Activated CD4-positive, CD25-positive, alpha-beta regulatory T cell (primary cell): ENCODE data around the gene AKR7A2.
"Not testable (repeated sequence)": the region's sequence is repeated elsewhere in the genome, so short reads cannot be mapped to it uniquely, and the experiment has no call there.

ENCODE experiments used
- DNase-seq, 4 experiments: peaks; one replicate each; lab custom pipeline; 2025; lab: John Stamatoyannopoulos, UW

Gene AKR7A2

DNA sequence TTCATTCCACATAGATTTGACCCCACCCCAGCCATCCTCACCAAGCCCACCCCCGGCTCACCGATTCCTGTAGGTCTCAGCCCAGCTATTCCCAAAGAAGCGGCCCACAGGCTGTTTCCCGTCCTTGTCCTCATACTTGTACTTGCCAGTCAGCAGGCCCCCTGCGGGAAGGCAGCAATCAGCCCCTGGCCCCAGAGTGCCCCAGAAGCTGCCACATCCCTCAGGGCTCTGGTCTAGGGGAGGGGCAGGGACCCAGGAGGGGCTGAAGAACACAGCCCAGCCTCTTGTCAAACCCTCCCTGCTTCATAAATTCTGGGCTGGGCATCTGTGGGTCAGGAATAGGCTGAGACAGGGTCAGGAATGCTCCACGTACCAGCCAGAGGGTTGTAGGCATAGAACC is 5.0 kb downstream of the AKR7A2 start:
- no peak for DNase-seq

- no peak for DNase-seq
Observed at GRCh38 chr1:19305880-19306279, 6.1 kb downstream of the AKR7A2 start.

- DNase-seq: not testable (repeated sequence)
Observed at GRCh38 chr1:19304081-19304480, 7.9 kb downstream of the AKR7A2 start.

DNA sequence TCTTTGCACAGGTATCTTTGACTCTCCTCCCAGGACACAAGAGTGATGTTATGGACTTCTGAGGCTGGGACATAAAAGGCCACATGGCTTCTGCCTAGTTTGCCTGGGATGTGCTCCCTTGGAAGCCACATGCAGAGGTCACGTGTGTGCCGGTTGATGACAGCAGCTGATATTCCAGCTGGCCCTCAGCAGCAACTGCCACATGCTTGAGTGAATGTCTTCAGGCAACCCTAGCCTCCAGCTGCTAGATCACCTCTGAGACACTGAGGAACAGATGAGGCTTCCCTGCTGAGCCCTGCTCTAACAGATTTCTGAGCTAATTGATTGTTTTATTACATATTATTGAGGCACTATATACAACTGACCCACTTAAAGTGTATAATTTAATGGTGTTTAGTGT is 11.7 kb downstream of the AKR7A2 start:
- no peak for DNase-seq

DNA sequence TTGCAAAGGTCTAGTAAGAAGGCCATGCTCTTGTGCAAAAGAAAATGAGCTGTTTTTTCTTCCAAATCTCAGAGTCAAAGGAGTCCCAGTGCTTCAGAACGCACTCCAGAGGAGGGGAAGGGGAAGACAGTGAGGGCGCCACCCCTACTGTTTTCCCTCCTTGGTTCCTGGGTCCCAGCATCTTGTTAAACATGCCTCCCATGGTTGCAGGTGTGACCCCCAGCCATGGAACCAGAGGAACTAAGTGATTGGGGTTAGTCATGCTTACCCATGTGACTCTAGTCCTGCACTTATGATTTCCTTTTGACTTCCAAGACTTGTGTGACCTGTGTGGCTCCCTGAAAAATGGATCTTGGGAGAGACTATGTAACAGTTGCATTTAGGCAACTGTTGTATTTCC is 17.3 kb downstream of the AKR7A2 start:
- DNase-seq: no peak

GRCh38 chr1:19289244-19289643 is 22.7 kb downstream of the AKR7A2 start:
- DNase-seq: no peak

- peak; percentile 6 to 27 (median 22) for DNase-seq
Observed at GRCh38 chr1:19288324-19289241, 23.4 kb downstream of the AKR7A2 start, which contains the start of gene AKR7A3. TSS of gene AKR7A3 (minus strand) at chr1:19288770. CDS start at chr1:19288709, 61 bp downstream.

GRCh38 chr1:19287436-19288185 is 24.3 kb downstream of the AKR7A2 start:
- no peak for DNase-seq

GRCh38 chr1:19285807-19286206 is 26.1 kb downstream of the AKR7A2 start:
- DNase-seq: not testable (repeated sequence)

DNA sequence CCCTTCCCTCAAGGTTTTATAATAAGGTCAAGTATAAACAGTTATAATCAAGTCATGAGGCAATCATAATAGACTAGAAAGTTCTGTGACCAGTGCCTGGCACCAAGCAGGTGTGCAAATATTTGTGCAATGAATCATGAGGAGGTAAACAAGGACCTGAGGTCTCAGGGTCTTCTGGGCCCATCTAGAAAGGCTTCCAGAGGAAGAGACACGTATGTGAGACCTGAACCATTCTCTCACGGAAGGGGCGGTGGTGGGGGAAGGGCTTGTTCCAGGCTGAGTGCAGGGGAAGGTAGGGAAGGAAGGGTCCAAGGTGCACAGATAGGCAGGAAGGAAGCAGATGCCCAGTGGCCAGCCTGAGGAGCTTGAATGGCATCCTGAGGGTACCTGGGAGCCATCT is 26.6 kb downstream of the AKR7A2 start:
- not testable (repeated sequence) for DNase-seq

DNA sequence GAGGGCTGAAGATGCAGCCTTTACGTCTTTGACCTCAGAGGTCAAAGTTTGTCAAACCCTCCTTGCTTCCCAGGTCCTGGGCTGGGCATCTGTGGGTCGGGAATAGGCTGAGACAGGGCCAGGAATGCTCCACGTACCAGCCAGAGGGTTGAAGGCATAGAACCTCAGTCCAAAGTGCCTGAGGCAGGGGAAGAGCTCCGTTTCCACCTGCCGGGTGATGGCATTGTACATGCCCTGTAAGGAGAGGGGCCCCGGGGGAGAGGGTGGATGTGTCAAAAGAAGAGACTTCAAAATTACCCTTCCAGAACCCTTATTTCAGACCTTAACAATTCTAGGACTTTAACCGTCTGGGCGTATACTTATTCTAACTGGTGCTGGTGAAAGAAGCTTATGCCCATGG is 27.1 kb downstream of the AKR7A2 start:
- no peak for DNase-seq

GRCh38 chr1:19283891-19284290 is 28.1 kb downstream of the AKR7A2 start:
- DNase-seq: no peak

DNA sequence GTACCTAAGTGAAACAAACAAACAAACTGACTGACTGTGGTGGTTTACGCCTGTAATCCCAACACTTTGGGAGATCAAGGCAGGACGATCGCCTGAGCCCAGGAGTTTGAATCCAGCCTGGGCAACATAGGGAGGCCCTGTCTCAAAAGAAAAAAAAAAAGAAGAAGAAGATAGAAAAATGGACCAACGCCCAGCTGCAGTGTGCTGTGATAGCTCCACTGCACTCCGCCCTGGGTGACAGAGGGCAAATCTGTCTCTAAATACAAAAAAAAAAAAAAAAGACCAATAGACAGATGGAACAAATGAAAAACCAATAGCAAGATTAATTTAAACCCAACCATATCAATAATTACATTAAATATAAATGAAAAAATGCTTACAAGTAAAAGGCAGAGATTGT is 37.3 kb downstream of the AKR7A2 start:
- DNase-seq: no peak

DNA sequence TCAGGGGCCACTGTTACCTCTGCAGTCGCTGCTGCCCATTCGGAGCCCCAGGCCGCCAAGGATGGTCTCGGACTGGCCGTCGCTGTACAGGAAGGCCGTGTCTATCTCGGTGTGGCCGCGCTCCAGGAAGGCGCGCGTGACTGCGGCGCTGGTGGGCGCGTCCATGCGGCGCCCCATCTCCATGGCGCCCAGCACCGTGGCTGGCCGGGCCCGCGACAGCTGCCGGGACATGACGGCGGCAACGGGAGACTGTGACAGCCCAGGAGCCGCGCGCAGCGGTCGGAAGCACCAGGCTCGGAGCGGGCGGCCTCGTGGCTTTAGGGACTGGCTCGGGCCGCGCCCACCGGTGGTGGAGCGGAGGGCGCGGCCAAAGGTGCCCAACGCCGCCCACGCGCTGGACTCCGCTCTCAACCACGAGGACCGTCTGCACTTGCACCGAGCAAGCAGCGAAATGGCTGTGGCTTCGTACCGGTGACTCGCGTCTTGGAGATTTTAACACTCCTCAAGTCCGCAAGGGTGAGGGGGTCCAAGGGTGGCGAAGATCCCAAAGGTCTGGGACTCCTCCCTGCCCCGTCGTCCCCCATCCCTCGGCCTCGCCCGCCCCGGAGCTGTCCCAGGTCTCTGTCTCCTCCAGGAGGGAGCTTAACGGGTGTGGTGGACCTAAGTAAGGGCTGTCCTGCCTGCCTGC is 38.0 kb downstream of the AKR7A2 start:
- not testable (repeated sequence) for DNase-seq

DNA sequence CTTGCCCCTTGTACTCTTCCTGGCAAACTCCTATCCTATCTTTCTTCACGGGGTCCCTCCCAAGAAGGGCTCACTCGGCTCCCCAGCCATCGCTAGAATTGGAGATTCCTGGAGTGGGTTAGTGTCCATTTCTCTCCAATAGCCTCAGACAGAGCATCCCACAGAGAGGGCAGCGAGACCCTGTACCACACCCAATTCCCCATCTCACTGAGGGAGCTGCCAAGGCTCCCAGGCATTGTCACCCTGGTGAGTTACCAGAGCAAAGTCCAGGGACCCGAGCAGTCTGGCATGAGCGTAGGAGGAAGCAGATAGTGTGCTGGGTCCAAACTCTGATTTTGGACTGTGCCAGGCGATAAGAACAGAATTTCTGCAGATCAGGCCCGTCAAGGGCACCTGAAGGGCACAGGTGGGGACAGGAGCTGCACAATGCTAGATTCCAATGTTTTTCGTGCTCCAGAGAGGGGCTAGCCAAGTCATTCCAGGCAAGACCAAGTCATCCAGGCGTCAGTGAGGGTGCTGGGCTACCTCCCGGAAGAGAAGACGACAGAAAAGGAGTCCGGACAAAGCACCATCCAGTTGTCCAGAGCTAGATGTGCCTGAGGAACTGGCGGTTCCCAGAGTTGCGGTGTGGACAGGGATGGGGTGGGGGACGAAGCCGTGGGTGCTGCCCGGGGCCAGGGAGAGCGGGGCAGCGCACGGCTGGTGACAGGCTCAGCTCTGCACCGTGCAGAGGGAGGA is 38.7 kb downstream of the AKR7A2 start:
- no peak for DNase-seq

GRCh38 chr1:19272064-19272463 is 39.9 kb downstream of the AKR7A2 start:
- DNase-seq: no peak

DNA sequence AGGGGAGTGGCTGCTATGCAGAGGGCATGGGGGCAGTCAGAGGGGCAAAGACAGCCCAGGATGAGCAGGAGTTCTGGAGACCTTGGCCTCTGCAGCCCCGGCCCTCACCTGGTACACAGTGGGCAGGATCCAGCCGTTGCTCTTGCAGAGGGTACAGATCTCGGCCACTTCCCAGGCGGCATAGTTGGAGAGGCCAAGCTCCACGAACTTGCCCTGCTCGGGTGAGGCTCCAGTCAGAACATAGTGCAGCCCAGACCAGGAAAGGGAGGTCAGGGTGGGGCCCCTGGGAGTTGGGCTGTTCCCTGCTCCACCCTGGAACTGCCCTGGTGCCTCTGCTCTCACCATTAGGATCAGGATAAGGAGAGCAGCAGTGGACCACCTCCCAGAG is 41.6 kb downstream of the AKR7A2 start:
- DNase-seq: not testable (repeated sequence)

DNA sequence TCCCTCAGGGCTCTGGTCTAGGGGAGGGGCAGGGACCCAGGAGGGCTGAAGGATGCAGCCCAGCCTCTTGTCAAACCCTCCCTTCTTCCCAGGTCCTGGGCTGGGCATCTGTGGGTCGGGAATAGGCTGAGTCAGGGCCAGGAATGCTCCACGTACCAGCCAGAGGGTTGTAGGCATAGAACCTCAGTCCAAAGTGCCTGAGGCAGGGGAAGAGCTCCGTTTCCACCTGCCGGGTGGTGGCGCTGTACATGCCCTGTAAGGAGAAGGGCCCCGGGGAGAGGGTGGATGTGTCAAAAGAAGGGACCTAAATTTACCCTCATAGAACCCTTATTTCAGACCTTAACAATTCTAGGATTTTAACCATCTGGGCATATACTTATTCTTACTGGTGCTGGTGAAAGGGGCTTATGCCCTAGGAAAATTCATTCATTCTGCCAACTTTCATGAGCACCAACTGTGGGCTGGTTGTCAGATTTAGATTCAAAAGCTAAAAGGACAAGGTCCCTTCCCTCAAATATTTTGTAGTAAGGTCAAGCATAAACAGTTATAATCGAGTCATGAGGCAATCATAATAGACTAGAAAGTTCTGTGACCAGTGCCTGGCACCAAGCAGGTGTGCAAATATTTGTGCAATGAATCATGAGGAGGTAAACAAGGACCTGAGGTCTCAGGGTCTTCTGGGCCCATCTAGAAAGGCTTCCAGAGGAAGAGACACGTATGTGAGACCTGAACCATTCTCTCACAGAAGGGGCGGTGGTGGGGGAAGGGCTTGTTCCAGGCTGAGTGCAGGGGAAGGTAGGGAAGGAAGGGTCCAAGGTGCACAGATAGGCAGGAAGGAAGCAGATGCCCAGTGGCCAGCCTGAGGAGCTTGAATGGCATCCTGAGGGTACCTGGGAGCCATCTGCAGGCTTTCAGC is 42.3 kb downstream of the AKR7A2 start:
- not testable (repeated sequence) for DNase-seq

- no peak for DNase-seq
Observed at GRCh38 chr1:19268445-19268844, 43.5 kb downstream of the AKR7A2 start.

DNA sequence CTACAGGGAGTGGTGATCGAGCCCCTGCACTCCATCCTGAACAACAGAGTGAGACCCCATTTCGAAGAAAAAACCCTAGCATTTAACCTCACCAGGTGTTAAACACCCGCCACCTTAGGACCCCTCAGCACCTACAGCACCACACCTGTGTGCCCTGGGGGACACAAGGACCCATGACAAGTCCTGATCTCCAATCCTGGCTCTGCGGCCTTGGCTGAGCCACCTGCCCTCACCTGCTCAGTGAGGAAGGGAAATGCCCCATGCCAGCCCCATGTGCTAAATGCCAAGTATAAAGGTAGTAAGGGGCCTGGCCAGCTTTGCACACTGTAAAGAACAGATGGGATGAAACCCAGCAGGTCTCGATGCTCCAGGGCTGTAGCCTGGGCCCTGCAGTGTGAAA is 49.2 kb downstream of the AKR7A2 start:
- no peak for DNase-seq

GRCh38 chr1:19262047-19262446 is 49.9 kb downstream of the AKR7A2 start:
- no peak for DNase-seq
